ENCODE measurements around the gene UBA5.

Gene UBA5

DNA sequence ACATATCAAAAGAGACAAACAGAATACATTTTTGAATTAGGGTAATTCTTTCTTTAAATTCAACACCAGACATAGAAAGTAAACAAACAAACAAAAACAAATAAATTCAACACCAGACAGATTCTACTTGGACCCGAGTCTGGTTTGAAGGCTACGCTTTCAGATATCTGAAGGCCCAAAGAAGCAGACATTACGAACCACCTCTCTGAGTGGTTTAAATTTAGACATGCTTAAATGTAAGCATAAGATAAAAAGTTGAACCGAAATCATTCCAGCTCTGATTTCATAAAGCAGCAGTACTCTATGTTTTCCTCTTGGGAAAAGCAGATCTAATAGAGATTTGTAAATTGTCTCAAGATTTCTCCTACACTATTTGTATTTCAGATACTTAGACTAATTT is 29.9 kb downstream of the UBA5 start:
- no peak for DNase-seq (ENCODE audit: low read depth)
- H3K4me3 ChIP-seq (ENCODE audit: low read depth, low read length): no peak overlapping the region
- TF ChIP-seq, protein P1, sequence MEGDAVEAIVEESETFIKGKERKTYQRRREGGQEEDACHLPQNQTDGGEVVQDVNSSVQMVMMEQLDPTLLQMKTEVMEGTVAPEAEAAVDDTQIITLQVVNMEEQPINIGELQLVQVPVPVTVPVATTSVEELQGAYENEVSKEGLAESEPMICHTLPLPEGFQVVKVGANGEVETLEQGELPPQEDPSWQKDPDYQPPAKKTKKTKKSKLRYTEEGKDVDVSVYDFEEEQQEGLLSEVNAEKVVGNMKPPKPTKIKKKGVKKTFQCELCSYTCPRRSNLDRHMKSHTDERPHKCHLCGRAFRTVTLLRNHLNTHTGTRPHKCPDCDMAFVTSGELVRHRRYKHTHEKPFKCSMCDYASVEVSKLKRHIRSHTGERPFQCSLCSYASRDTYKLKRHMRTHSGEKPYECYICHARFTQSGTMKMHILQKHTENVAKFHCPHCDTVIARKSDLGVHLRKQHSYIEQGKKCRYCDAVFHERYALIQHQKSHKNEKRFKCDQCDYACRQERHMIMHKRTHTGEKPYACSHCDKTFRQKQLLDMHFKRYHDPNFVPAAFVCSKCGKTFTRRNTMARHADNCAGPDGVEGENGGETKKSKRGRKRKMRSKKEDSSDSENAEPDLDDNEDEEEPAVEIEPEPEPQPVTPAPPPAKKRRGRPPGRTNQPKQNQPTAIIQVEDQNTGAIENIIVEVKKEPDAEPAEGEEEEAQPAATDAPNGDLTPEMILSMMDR (IDR thresholded peaks at IDR 0.05; ENCODE audit: low read depth, low read length, missing control alignments): no peak
- in situ Hi-C loops (cut with HindIII; ENCODE audit: low sequenced_read_pairs): loop anchor here (25.0 kb wide), 1 partner anchor 178 kb away; no protein-coding TSS in a partner anchor

DNA sequence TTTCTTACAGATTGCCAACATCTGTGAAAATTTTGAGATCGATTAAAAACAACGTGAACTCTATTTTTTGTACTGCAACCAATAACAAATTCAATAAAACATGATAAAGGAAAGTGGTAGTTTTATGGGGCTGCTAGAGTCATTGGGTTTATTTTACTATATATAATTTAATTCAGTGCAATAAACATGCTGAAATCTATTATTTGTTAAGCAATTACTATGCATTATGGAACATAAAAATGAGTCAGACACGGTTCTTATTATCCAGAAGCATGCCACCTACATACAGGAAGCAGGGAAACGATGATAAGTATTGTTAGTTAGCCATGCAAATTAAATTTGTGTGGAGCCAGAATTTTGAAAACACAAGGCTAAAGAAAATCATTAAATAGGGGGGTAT is 34.9 kb downstream of the UBA5 start:
- DNase-seq (ENCODE audit: low read depth): no peak
- TF ChIP-seq, protein P1 (IDR thresholded peaks at IDR 0.05; ENCODE audit: low read depth, low read length, missing control alignments): no peak
- in situ Hi-C loops (cut with HindIII; ENCODE audit: low sequenced_read_pairs): loop anchor here (25.0 kb wide), 1 partner anchor 183 kb away; no protein-coding TSS in a partner anchor

DNA sequence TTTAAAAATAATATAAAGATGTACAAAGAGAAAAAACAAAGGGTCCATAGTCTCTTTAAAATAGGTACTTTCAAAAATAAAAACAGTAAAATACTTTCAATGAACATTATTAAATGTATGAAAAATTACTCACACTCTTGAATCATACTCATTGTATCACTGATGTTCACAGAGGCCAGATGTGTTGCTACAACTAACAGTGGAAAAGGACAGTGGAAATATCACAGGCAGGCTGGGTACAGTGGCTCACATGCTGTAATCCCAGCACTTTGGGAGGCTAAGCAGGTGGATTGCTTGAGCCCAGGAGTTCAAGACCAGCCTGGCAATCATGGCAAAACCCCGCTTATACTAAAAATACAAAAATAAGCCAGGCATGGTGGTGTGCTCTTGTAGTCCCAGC is 35.3 kb downstream of the UBA5 start:
- in situ Hi-C loops (cut with HindIII; ENCODE audit: low sequenced_read_pairs): loop anchor here (25.0 kb wide), 1 partner anchor 183 kb away; no protein-coding TSS in a partner anchor
- H3K4me3 ChIP-seq (ENCODE audit: low read depth, low read length): no peak overlapping the region
- DNase-seq (ENCODE audit: low read depth): no peak
- TF ChIP-seq, protein P1 (IDR thresholded peaks at IDR 0.05; ENCODE audit: low read depth, low read length, missing control alignments): no peak

More for the DNA sequence above, 34.9 kb downstream of the UBA5 start:
- no peak overlapping the region for H3K4me3 ChIP-seq (ENCODE audit: low read depth, low read length)

DNA sequence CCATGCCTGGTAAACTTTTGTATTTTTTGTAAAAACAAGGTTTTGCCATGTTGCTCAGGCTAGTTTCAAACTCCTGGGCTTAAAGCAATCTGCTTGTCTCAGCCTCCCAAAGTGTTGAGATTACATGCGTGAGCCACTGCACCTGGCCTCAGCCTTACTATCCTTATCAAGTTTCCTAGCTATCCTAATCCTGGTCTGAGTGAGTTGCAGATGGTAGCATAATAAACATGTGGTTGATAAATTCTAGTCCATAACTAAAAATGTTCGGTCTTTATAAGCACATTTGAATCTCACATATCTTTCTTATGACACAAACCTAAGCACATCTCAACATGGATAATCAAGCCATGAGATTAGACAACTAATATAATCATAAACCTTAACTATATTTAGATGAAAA is 43.6 kb downstream of the UBA5 start:
- no peak overlapping the region for H3K4me3 ChIP-seq (ENCODE audit: low read depth, low read length)
- DNase-seq (ENCODE audit: low read depth): no peak
- in situ Hi-C loops (cut with HindIII; ENCODE audit: low sequenced_read_pairs): no loop called here
- TF ChIP-seq, protein P1 (IDR thresholded peaks at IDR 0.05; ENCODE audit: low read depth, low read length, missing control alignments): no peak

DNA sequence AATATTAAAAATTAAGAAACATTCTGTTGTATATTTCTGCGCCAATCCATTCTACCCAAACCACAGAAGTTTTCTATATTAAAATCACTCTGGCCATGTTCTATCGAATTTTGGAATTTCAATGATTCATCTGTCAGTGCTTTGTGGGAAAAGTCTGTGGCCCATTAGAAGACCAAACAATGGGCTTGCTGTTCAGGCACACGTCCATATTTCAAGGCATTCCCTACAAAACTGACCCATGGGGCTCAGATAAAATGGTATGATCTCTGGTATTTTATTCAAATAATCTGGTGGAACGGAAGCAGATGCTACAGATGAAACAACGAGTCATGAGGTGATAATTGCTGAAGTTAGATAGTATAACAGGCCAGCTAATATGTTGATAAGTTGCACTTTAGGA is 49.6 kb downstream of the UBA5 start:
- TF ChIP-seq, protein P1 (IDR thresholded peaks at IDR 0.05; ENCODE audit: low read depth, low read length, missing control alignments): no peak
- no peak overlapping the region for H3K4me3 ChIP-seq (ENCODE audit: low read depth, low read length)
- in situ Hi-C loops (cut with HindIII; ENCODE audit: low sequenced_read_pairs): no loop called here
- DNase-seq (ENCODE audit: low read depth): peak; percentile 9

DNA sequence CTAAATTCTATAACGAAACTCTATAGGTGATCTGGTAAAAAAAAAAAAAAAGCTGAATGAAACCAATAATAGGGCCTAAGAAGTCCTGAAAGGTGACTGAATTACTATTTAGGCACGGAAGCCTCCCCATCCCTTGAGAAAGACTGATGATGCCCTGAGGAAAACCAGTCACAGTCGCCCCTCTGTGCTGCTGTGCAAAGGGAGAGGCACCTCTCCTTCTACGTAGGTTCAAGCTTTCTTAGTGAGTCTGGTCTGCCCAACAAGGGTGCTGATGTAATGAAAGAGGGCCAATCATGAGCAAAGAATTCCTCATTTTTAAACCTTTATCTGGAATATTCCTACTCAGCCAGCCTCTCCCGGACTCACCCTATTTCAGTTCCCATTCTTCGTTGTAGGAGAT is 50.2 kb downstream of the UBA5 start:
- no peak for DNase-seq (ENCODE audit: low read depth)
- TF ChIP-seq, protein P1 (IDR thresholded peaks at IDR 0.05; ENCODE audit: low read depth, low read length, missing control alignments): no peak
- in situ Hi-C loops (cut with HindIII; ENCODE audit: low sequenced_read_pairs): no loop called here
- no peak overlapping the region for H3K4me3 ChIP-seq (ENCODE audit: low read depth, low read length)
